GM23338 (cell line): ENCODE results near the gene CRHR1.

Source experiments
- CTCF ChIP-seq, 2 experiments: fragments of 200-600 bp in 1 of 2; sonication (generic) in 1 of 2; conservative IDR thresholded peaks; 2 replicates each; pipeline versions ENCODE4 v1.5.1 to v1.6.1; 2016 to 2017; ENCODE audit warnings: antibody characterized with exemption in 2 of 2, low read depth in 2 of 2, mild to moderate bottlenecking in 2 of 2, moderate library complexity in 1 of 2
- EZH2 ChIP-seq: fragments of 200-600 bp; sonication (generic); IDR thresholded peaks from one replicate; pipeline ENCODE4 v1.8.0; 2017; ENCODE audit warnings: antibody characterized with exemption, mild to moderate bottlenecking, low read depth; ENCODE audit not compliant: unreplicated experiment
- EZH2phosphoT487 ChIP-seq: fragments of 200-600 bp; sonication (generic); IDR thresholded peaks from one replicate; pipeline ENCODE4 v1.8.1; 2018; ENCODE audit warnings: antibody characterized with exemption; ENCODE audit not compliant: unreplicated experiment
- NANOG ChIP-seq: IDR thresholded peaks from 2 replicates; pipeline ENCODE4 v1.6.1; 2016; ENCODE audit warnings: antibody characterized with exemption, borderline replicate concordance
- POLR2AphosphoS5 ChIP-seq: IDR thresholded peaks from 2 replicates; pipeline ENCODE4 v1.6.1; 2016; ENCODE audit warnings: antibody characterized with exemption, low read depth
- REST ChIP-seq: IDR thresholded peaks from one replicate; pipeline ENCODE4 v1.6.1; 2018; ENCODE audit warnings: antibody characterized with exemption; ENCODE audit not compliant: unreplicated experiment

- TF ChIP-seq CTCF (conservative IDR thresholded peaks at IDR 0.05; ENCODE audit: low read depth in 2 of 2) (no peak), EZH2 (no peak), NANOG (no peak), POLR2AphosphoS5 (no peak), EZH2phosphoT487 (no peak), REST (no peak)
These were observed 93.3 kb downstream of the CRHR1 start for GRCh38 chr17:45877467-45877866.
